Liver (tissue), 3 donors: ENCODE results near the gene TYRO3.

ENCODE experiments used
- CTCF ChIP-seq: fragments of 150-350 bp; IDR thresholded peaks from 2 replicates; pipeline ENCODE4 v1.5.1; 2017; ENCODE audit warnings: improper control_type of control experiment, low read depth, low read length; ENCODE audit not compliant: missing input control
- EGR1 ChIP-seq, 2 donors: IDR thresholded peaks; 2 replicates each; pipeline ENCODE4 v1.6.1; 2016 to 2018; ENCODE audit warnings: antibody characterized with exemption in 2 of 2, low read depth in 2 of 2
- SP1 ChIP-seq: IDR thresholded peaks from 2 replicates; pipeline ENCODE4 v1.6.1; 2018; ENCODE audit warnings: antibody characterized with exemption, mild to moderate bottlenecking
- YY1 ChIP-seq: IDR thresholded peaks from 2 replicates; pipeline ENCODE4 v1.6.1; 2016; ENCODE audit warnings: antibody characterized with exemption, mild to moderate bottlenecking
- TF ChIP-seq, protein P1 (sequence below): IDR thresholded peaks from 2 replicates; pipeline ENCODE4 v1.6.1; 2016; ENCODE audit warnings: antibody characterized with exemption, mild to moderate bottlenecking
- donor health status: healthy.
- donor health status: healthy.

- TF ChIP-seq CTCF = no peak
- no peak for TF ChIP-seq SP1
- TF ChIP-seq YY1 = no peak
- TF ChIP-seq EGR1 (IDR thresholded peaks at IDR 0.05; ENCODE audit: low read depth in 2 of 2) = no peak
- TF ChIP-seq, protein P1, sequence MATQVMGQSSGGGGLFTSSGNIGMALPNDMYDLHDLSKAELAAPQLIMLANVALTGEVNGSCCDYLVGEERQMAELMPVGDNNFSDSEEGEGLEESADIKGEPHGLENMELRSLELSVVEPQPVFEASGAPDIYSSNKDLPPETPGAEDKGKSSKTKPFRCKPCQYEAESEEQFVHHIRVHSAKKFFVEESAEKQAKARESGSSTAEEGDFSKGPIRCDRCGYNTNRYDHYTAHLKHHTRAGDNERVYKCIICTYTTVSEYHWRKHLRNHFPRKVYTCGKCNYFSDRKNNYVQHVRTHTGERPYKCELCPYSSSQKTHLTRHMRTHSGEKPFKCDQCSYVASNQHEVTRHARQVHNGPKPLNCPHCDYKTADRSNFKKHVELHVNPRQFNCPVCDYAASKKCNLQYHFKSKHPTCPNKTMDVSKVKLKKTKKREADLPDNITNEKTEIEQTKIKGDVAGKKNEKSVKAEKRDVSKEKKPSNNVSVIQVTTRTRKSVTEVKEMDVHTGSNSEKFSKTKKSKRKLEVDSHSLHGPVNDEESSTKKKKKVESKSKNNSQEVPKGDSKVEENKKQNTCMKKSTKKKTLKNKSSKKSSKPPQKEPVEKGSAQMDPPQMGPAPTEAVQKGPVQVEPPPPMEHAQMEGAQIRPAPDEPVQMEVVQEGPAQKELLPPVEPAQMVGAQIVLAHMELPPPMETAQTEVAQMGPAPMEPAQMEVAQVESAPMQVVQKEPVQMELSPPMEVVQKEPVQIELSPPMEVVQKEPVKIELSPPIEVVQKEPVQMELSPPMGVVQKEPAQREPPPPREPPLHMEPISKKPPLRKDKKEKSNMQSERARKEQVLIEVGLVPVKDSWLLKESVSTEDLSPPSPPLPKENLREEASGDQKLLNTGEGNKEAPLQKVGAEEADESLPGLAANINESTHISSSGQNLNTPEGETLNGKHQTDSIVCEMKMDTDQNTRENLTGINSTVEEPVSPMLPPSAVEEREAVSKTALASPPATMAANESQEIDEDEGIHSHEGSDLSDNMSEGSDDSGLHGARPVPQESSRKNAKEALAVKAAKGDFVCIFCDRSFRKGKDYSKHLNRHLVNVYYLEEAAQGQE = no peak
These were observed 11.8 kb downstream of the TYRO3 start for GRCh38 chr15:41570764-41571163.
